ENCODE results near the gene WASF2. TPM values are rescaled to one million over a fixed set of nuclear protein-coding genes. Genes with fewer than 3 reads are reported as not detected.
A peak's percentile ranks its signal among the peaks of the same experiment; 100 is the strongest.

The WASF2 gene
- total RNA-seq, 1 experiment from 2014 or later = 65.9 TPM

DNA sequence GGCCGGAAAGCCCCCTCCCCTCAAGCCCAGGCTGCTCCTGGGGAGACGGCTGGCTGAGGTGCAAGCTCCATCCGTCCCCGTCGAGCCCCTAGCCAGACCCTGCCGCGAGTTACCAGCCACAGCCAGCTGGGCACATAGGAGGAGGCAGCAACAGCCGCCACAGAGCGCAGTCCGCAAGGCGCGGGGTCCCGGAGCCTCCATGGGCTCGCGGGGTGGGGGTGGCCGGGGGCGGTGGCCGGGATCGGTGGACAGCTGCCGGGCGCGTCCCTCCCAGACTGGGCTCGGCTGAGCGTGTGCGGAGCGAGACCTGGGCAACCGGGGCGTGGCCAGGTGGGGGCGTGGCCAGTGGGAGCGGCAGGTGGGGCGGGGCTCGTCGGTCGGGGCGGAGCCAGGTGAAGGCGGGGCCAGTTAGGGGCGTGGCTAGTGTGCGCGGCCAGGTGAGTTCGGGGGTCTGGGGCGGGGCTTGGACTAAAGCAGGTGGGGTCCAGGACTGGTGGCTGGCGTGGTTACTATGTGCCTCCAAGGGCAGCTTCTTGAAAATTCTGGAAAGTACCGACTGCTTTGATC lies 106.8 kb downstream of the WASF2 start, which contains the start of gene CD164L2:
Gene CD164L2 (minus strand): TSS at position 295 of the 567 bp plus-strand sequence. CDS start 94 bp downstream, at position 201.
- H3K27me3 ChIP-seq (ENCODE audit: insufficient read depth, low read length) = no peaks in the 10 kb centered on the region
- H3K4ac ChIP-seq (ENCODE audit: low read depth, low read length) = no peak within 1 kb of the TSS
- no peak within 1 kb of the TSS for H2BK12ac ChIP-seq (ENCODE audit: insufficient read length, low read depth, low read length)
- peak within 1 kb of the TSS; percentile 55 to 77 for H3K4me3 Mint-ChIP-seq
- peak; percentile 90 for DNase-seq
- peak within 1 kb of the TSS; percentile 4 for H3K9ac ChIP-seq (ENCODE audit: extremely low read depth, insufficient read length, low read length)
- peak within 1 kb of the TSS; percentile 57 for H3K4me2 ChIP-seq (ENCODE audit: insufficient read depth, insufficient read length, low read length)
- WGBS (ENCODE audit: extremely low coverage, insufficient read length, low lambda C conversion rate) = no CpG with 5 or more reads among the region's 43 CpGs
- no peak within 1 kb of the TSS for H3K27ac ChIP-seq (ENCODE audit: insufficient read length, low read depth, low read length)
- H3K79me1 ChIP-seq (ENCODE audit: insufficient read depth, low read depth, low read length, poor library complexity, severe bottlenecking) = no peaks in the 10 kb centered on the region
- TF ChIP-seq, protein P1, sequence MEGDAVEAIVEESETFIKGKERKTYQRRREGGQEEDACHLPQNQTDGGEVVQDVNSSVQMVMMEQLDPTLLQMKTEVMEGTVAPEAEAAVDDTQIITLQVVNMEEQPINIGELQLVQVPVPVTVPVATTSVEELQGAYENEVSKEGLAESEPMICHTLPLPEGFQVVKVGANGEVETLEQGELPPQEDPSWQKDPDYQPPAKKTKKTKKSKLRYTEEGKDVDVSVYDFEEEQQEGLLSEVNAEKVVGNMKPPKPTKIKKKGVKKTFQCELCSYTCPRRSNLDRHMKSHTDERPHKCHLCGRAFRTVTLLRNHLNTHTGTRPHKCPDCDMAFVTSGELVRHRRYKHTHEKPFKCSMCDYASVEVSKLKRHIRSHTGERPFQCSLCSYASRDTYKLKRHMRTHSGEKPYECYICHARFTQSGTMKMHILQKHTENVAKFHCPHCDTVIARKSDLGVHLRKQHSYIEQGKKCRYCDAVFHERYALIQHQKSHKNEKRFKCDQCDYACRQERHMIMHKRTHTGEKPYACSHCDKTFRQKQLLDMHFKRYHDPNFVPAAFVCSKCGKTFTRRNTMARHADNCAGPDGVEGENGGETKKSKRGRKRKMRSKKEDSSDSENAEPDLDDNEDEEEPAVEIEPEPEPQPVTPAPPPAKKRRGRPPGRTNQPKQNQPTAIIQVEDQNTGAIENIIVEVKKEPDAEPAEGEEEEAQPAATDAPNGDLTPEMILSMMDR (conservative IDR thresholded peaks at IDR 0.05) = no peak
- no peak within 1 kb of the TSS for H4K8ac ChIP-seq (replicated peaks; ENCODE audit: insufficient read length, low read depth, low read length)
- no peak within 1 kb of the TSS; a peak in 2 of 7 replicates for H3K27ac Mint-ChIP-seq
- H4K5ac ChIP-seq (ENCODE audit: insufficient read length, low read depth, low read length) = no peak within 1 kb of the TSS
- H3K9me3 ChIP-seq (ENCODE audit: control insufficient read depth, low read depth, low read length) = no peaks in the 10 kb centered on the region
- no peak within 1 kb of the TSS for H3K56ac ChIP-seq (ENCODE audit: insufficient read length, low read depth, low read length)
- H3K36me3 Mint-ChIP-seq (ENCODE audit: insufficient read depth in 1 of 3, low read depth in 3 of 3) = no peaks in the 10 kb centered on the region; a peak in 1 of 7 replicates
- no peaks in the 10 kb centered on the region for H3K4me1 ChIP-seq (ENCODE audit: insufficient read depth, low read length)
- no peak within 1 kb of the TSS; the same call in 1 of the 2 replicates for H3K14ac ChIP-seq (ENCODE audit: insufficient read depth, low read length)
- no peak within 1 kb of the TSS for H3T11ph ChIP-seq (ENCODE audit: low read length)
- H2AK5ac ChIP-seq (ENCODE audit: insufficient read length, low read length) = no peak within 1 kb of the TSS
- peaks cover 25% of the 10 kb centered on the region for H3K27me3 Mint-ChIP-seq (ENCODE audit: low read depth)
- no peak within 1 kb of the TSS for H2BK120ac ChIP-seq (ENCODE audit: low read depth, low read length, poor library complexity, severe bottlenecking)
- H3K18ac ChIP-seq (ENCODE audit: insufficient read length, low read depth, low read length) = peak within 1 kb of the TSS; percentile 40
- no peak within 1 kb of the TSS for H2BK15ac ChIP-seq (ENCODE audit: low read depth, low read length)
- no peaks in the 10 kb centered on the region for H3K79me2 ChIP-seq (ENCODE audit: insufficient read depth, low read length)
- H4K91ac ChIP-seq (ENCODE audit: insufficient read length, low read depth, low read length) = no peak within 1 kb of the TSS
- H3K4me1 Mint-ChIP-seq = peaks cover 5 to 12% of the 10 kb centered on the region in 2 experiments
- no peaks in the 10 kb centered on the region; a peak in 1 of 5 replicates for H3K9me3 Mint-ChIP-seq
- no peaks in the 10 kb centered on the region for H4K20me1 ChIP-seq (ENCODE audit: control insufficient read depth, insufficient read depth, insufficient read length)
- H2AFZ ChIP-seq (ENCODE audit: low read length) = no peak within 1 kb of the TSS
- H2BK20ac ChIP-seq (ENCODE audit: low read depth, low read length, poor library complexity, severe bottlenecking) = no peak within 1 kb of the TSS
- H3K23ac ChIP-seq (ENCODE audit: insufficient read length, low read depth, low read length) = no peak within 1 kb of the TSS
- H3K23me2 ChIP-seq (ENCODE audit: insufficient read length, low read depth, low read length, poor library complexity, severe bottlenecking) = peaks cover 6% of the 10 kb centered on the region
- H2BK5ac ChIP-seq (ENCODE audit: insufficient read length, low read length) = no peak within 1 kb of the TSS
